RWPE2 (cell line): ENCODE data around the gene GGA3.

Experiments
- ATAC-seq: fragments of 200-7000 bp; cut with Tn5 transposase; 3 replicates; pipeline ENCODE4 v1.9.1; 2021; ENCODE audit warnings: low read depth
- DNase-seq: peaks from one replicate; pipeline ENCODE4 v3.0.0-alpha.2; 2020; ENCODE audit warnings: low spot score
- H3K27ac ChIP-seq: fragments of 450-650 bp; 2 replicates; pipeline ENCODE4 v1.5.1; 2017; ENCODE audit warnings: mild to moderate bottlenecking; ENCODE audit not compliant: poor library complexity, severe bottlenecking
- H3K27me3 ChIP-seq: fragments of 250-450 bp; sonication (Bioruptor Pico); 2 replicates; pipeline ENCODE4 v1.5.1; 2021; ENCODE audit warnings: mild to moderate bottlenecking, moderate library complexity; ENCODE audit not compliant: insufficient read depth, poor library complexity, severe bottlenecking
- H3K36me3 ChIP-seq: fragments of 250-450 bp; sonication (Bioruptor Pico); 2 replicates; pipeline ENCODE4 v1.5.1; 2020; ENCODE audit warnings: low read depth, mild to moderate bottlenecking, moderate library complexity
- H3K4me1 ChIP-seq: fragments of 250-450 bp; sonication (Bioruptor Pico); 2 replicates; pipeline ENCODE4 v1.5.1; 2021; ENCODE audit warnings: mild to moderate bottlenecking, moderate library complexity; ENCODE audit not compliant: insufficient read depth, poor library complexity, severe bottlenecking
- H3K4me3 ChIP-seq: fragments of 250-450 bp; sonication (Bioruptor Pico); 2 replicates; pipeline ENCODE4 v1.5.1; 2021; ENCODE audit warnings: mild to moderate bottlenecking, moderate library complexity; ENCODE audit not compliant: severe bottlenecking
- H3K9me3 ChIP-seq: fragments of 250-450 bp; sonication (Bioruptor Pico); 2 replicates; pipeline ENCODE4 v1.5.1; 2021; ENCODE audit warnings: mild to moderate bottlenecking, moderate library complexity; ENCODE audit not compliant: severe bottlenecking
- TF ChIP-seq, protein P1 (sequence below): fragments of 450-650 bp; IDR thresholded peaks from one replicate; pipeline ENCODE4 v1.5.1; 2017; ENCODE audit warnings: mild to moderate bottlenecking, moderate library complexity; ENCODE audit not compliant: poor library complexity, severe bottlenecking

GGA3 gene

GRCh38 chr17:75271955-75272847, 10.8 kb upstream of the GGA3 start:
- ATAC-seq: no peak

GRCh38 chr17:75271233-75271954, 10.0 kb upstream of the GGA3 start:
- Histone ChIP-seq H3K36me3 (peaks cover 10% of the 10 kb centered on the region), H3K27me3 (no peaks in the 10 kb centered on the region), H3K4me1 (peaks cover 3% of the 10 kb centered on the region), H3K27ac (peak overlapping the region; percentile 62), H3K9me3 (no peaks in the 10 kb centered on the region), H3K4me3 (peak overlapping the region; percentile 96)
- TF ChIP-seq, protein P1, sequence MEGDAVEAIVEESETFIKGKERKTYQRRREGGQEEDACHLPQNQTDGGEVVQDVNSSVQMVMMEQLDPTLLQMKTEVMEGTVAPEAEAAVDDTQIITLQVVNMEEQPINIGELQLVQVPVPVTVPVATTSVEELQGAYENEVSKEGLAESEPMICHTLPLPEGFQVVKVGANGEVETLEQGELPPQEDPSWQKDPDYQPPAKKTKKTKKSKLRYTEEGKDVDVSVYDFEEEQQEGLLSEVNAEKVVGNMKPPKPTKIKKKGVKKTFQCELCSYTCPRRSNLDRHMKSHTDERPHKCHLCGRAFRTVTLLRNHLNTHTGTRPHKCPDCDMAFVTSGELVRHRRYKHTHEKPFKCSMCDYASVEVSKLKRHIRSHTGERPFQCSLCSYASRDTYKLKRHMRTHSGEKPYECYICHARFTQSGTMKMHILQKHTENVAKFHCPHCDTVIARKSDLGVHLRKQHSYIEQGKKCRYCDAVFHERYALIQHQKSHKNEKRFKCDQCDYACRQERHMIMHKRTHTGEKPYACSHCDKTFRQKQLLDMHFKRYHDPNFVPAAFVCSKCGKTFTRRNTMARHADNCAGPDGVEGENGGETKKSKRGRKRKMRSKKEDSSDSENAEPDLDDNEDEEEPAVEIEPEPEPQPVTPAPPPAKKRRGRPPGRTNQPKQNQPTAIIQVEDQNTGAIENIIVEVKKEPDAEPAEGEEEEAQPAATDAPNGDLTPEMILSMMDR: peak; percentile 93
- no peak for DNase-seq
- ATAC-seq: peak; percentile 37

More at GRCh38 chr17:75271955-75272847, 10.8 kb upstream of the GGA3 start:
- DNase-seq: no peak
- TF ChIP-seq, protein P1: no peak
- Histone ChIP-seq H3K27ac (peak overlapping the region; percentile 62), H3K4me1 (peaks cover 3% of the 10 kb centered on the region), H3K4me3 (peak overlapping the region; percentile 96), H3K9me3 (no peaks in the 10 kb centered on the region), H3K27me3 (no peaks in the 10 kb centered on the region), H3K36me3 (peaks cover 10% of the 10 kb centered on the region)

DNA sequence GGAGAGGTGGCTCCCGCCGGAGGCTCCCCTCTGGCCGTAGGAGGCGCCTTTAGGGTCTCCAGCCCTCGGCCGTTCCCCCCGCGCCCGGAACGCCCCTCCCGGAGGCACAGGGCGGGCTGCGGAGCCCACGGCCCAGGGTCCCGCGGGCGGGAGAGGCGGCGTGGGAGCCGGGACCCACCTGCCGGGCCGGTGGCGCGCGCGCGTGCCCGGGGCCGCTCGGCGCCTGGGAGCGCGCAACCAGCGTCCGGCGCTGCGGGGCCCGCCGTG, 9.5 kb upstream of the GGA3 start, which contains the start of gene MIF4GD:
Gene MIF4GD, minus strand, starts transcription at position 266 of the 267 bp plus-strand sequence. CDS start 1,036 bp downstream, outside the sequence.
- DNase-seq (no peak), ATAC-seq (no peak)
- Histone ChIP-seq H3K4me1 (peaks cover 3% of the 10 kb centered on the region), H3K27me3 (no peaks in the 10 kb centered on the region), H3K36me3 (peaks cover 15% of the 10 kb centered on the region), H3K4me3 (peak within 1 kb of the TSS; percentile 96), H3K27ac (peak within 1 kb of the TSS; percentile 62), H3K9me3 (no peaks in the 10 kb centered on the region)
- TF ChIP-seq, protein P1: no peak

- H3K27ac ChIP-seq: peak overlapping the region; percentile 62
- no peaks in the 10 kb centered on the region for H3K27me3 ChIP-seq
- no peaks in the 10 kb centered on the region for H3K9me3 ChIP-seq
- ATAC-seq (peak; percentile 62), DNase-seq (peak; percentile 81)
- peak overlapping the region; percentile 96 for H3K4me3 ChIP-seq
- TF ChIP-seq, protein P1: no peak
- peaks cover 21% of the 10 kb centered on the region for H3K36me3 ChIP-seq
- H3K4me1 ChIP-seq: peaks cover 3% of the 10 kb centered on the region
Observed at GRCh38 chr17:75270218-75270965, 9.0 kb upstream of the GGA3 start.
